SK-N-SH treated with all-trans-retinoic acid at 6 μM for 48 hours (cell line): Measurements from ENCODE around the gene FBXO33.
A peak's percentile ranks its signal among the peaks of the same experiment; 100 is the strongest.

ENCODE experiments used
- ATAC-seq: fragments of 200-7000 bp; cut with Tn5 transposase; 3 replicates; pipeline ENCODE4 v1.9.1; 2020; ENCODE audit warnings: mild to moderate bottlenecking, moderate library complexity
- ARNTL ChIP-seq: fragments of 450-650 bp; formaldehyde crosslinking; IDR thresholded peaks from 2 replicates; pipeline ENCODE4 v1.5.0; 2020; ENCODE audit warnings: low read depth, mild to moderate bottlenecking, moderate library complexity, borderline replicate concordance
- BACH2 ChIP-seq: fragments of 250-450 bp; sonication (Bioruptor Pico); IDR thresholded peaks from 2 replicates; pipeline ENCODE4 v1.9.0; 2021; ENCODE audit warnings: mild to moderate bottlenecking, borderline replicate concordance
- CSDC2 ChIP-seq: fragments of 250-450 bp; sonication (Bioruptor Pico); IDR thresholded peaks from 2 replicates; pipeline ENCODE4 v1.5.0; 2020; ENCODE audit warnings: mild to moderate bottlenecking, moderate library complexity
- ESRRG ChIP-seq: fragments of 250-450 bp; sonication (Bioruptor Pico); IDR thresholded peaks from 2 replicates; pipeline ENCODE4 v1.6.1; 2021; ENCODE audit warnings: mild to moderate bottlenecking
- GLIS3 ChIP-seq: fragments of 250-450 bp; sonication (Bioruptor Pico); IDR thresholded peaks from 2 replicates; pipeline ENCODE4 v1.5.0; 2020; ENCODE audit warnings: mild to moderate bottlenecking, moderate library complexity
- ISL1 ChIP-seq: fragments of 250-450 bp; sonication (Bioruptor Pico); IDR thresholded peaks from 2 replicates; pipeline ENCODE4 v2.1.2; 2022; ENCODE audit warnings: mild to moderate bottlenecking, moderate library complexity
- OSR1 ChIP-seq: fragments of 250-450 bp; sonication (Bioruptor Pico); IDR thresholded peaks from 2 replicates; pipeline ENCODE4 v1.8.0; 2022; ENCODE audit warnings: moderate library complexity, mild to moderate bottlenecking, inconsistent platforms
- PPARA ChIP-seq: fragments of 250-450 bp; sonication (Bioruptor Pico); IDR thresholded peaks from 2 replicates; pipeline ENCODE4 v1.5.0; 2020; ENCODE audit warnings: mild to moderate bottlenecking, borderline replicate concordance
- RARB ChIP-seq: fragments of 250-450 bp; sonication (Bioruptor Pico); IDR thresholded peaks from 2 replicates; pipeline ENCODE4 v1.8.0; 2021; ENCODE audit warnings: mild to moderate bottlenecking, moderate library complexity
- SNAI2 ChIP-seq: fragments of 250-450 bp; sonication (Bioruptor Pico); IDR thresholded peaks from 2 replicates; pipeline ENCODE4 v1.5.0; 2020; ENCODE audit warnings: mild to moderate bottlenecking, moderate library complexity
- TCF4 ChIP-seq: fragments of 250-450 bp; sonication (Bioruptor Pico); IDR thresholded peaks from 2 replicates; pipeline ENCODE4 v1.8.0; 2021; ENCODE audit warnings: mild to moderate bottlenecking, moderate library complexity, borderline replicate concordance
- TOX ChIP-seq: fragments of 250-450 bp; sonication (Bioruptor Pico); IDR thresholded peaks from 2 replicates; pipeline ENCODE4 v1.8.0; 2021; ENCODE audit warnings: mild to moderate bottlenecking, moderate library complexity, borderline replicate concordance
- ZC3H10 ChIP-seq: fragments of 250-450 bp; sonication (Bioruptor Pico); IDR thresholded peaks from 2 replicates; pipeline ENCODE4 v1.5.1; 2021; ENCODE audit warnings: mild to moderate bottlenecking, moderate library complexity
- ZFP3 ChIP-seq: fragments of 250-450 bp; sonication (Bioruptor Pico); IDR thresholded peaks from 2 replicates; pipeline ENCODE4 v1.5.0; 2020; ENCODE audit warnings: mild to moderate bottlenecking, moderate library complexity
- ZFP30 ChIP-seq: fragments of 450-650 bp; formaldehyde crosslinking; IDR thresholded peaks from 2 replicates; pipeline ENCODE4 v1.5.0; 2022; ENCODE audit warnings: mild to moderate bottlenecking, moderate library complexity
- ZNF565 ChIP-seq: fragments of 450-650 bp; formaldehyde crosslinking; conservative IDR thresholded peaks from 2 replicates; pipeline ENCODE4 v1.5.0; 2020; ENCODE audit warnings: low read depth, mild to moderate bottlenecking, moderate library complexity
- ZNF70 ChIP-seq: fragments of 450-650 bp; formaldehyde crosslinking; IDR thresholded peaks from 2 replicates; pipeline ENCODE4 v1.5.0; 2020; ENCODE audit warnings: mild to moderate bottlenecking, moderate library complexity
- ZNF8 ChIP-seq: fragments of 450-650 bp; formaldehyde crosslinking; IDR thresholded peaks from 2 replicates; pipeline ENCODE4 v1.5.0; 2020; ENCODE audit warnings: mild to moderate bottlenecking, moderate library complexity
- TF ChIP-seq, protein P1 (sequence below): fragments of 250-450 bp; sonication (Bioruptor Pico); IDR thresholded peaks from 2 replicates; pipeline ENCODE4 v1.5.0; 2020; ENCODE audit warnings: mild to moderate bottlenecking, moderate library complexity
- TF ChIP-seq, protein P2 (sequence below): fragments of 250-450 bp; sonication (Bioruptor Pico); IDR thresholded peaks from 2 replicates; pipeline ENCODE4 v1.5.1; 2020; ENCODE audit warnings: low read depth, mild to moderate bottlenecking, moderate library complexity
- TF ChIP-seq, protein P3 (sequence below): fragments of 250-450 bp; sonication (Bioruptor Pico); IDR thresholded peaks from 2 replicates; pipeline ENCODE4 v1.5.1; 2021; ENCODE audit warnings: mild to moderate bottlenecking, moderate library complexity
- TF ChIP-seq, protein P4 (sequence below): fragments of 250-450 bp; sonication (Bioruptor Pico); IDR thresholded peaks from 2 replicates; pipeline ENCODE4 v1.8.0; 2021; ENCODE audit warnings: low read depth, mild to moderate bottlenecking, moderate library complexity, borderline replicate concordance
- TF ChIP-seq, protein P5 (sequence below): fragments of 250-450 bp; sonication (Bioruptor Pico); IDR thresholded peaks from 2 replicates; pipeline ENCODE4 v1.8.0; 2020; ENCODE audit warnings: mild to moderate bottlenecking, moderate library complexity, borderline replicate concordance

Gene FBXO33

DNA sequence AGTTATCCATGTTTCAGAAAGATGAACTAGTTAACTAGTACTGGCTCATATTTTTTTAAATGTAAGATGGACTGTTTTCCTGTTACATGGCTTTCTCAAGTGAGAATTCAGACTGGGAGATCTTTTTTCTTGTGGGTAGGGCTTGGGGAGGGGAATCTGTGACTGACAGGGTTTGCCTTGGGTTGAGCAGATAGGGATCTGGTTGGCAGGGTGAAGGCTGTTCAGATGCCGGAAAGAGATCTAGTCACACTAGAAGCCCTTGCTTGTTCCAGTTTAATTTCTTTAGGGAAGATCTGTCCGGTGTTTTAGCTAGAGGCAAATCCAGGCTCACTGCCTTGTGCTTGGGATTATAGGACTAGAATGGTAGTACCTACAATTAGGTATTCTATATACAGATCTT is 63.2 kb downstream of the FBXO33 start:
- ATAC-seq = no peak
- TF ChIP-seq TCF4 = no peak
- TF ChIP-seq SNAI2 (CRISPR knock-in tag) = no peak

DNA sequence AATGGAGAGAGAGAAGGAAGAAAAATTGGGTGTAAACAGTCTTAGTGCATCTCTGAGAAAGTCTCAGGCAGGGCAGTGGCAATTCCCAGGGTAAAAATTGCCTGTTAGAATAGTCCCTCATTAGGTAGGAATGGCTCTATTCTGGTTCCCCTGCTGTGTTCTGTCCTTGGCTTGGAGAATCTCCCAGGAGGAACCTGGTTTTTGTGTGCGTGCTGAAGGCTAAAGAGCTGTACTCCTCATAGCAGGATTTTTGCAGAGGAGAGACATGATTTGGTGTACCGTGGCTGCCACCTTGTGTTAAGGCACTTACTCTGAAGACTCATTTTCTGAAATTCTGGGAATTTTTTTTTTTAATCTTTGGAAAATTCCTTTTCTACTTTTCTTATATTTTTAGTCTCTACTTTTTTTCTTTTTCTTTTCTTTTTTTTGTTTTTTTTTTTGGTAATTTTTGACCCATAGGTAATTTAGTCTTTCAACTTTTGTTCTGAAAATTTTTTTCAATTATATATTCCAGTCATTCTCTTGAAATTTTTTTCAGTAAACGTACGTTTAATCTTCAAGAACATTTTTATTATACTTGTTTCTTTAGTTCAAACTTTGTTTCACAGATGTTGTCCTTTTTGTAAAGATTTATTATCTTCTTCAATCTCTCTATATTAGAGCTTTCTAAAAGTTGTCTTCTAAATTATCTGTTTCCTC is 63.8 kb downstream of the FBXO33 start:
- no peak for TF ChIP-seq PPARA (CRISPR knock-in tag)
- no peak for TF ChIP-seq ZC3H10
- no peak for TF ChIP-seq ZFP3 (CRISPR knock-in tag)
- TF ChIP-seq, protein P1, sequence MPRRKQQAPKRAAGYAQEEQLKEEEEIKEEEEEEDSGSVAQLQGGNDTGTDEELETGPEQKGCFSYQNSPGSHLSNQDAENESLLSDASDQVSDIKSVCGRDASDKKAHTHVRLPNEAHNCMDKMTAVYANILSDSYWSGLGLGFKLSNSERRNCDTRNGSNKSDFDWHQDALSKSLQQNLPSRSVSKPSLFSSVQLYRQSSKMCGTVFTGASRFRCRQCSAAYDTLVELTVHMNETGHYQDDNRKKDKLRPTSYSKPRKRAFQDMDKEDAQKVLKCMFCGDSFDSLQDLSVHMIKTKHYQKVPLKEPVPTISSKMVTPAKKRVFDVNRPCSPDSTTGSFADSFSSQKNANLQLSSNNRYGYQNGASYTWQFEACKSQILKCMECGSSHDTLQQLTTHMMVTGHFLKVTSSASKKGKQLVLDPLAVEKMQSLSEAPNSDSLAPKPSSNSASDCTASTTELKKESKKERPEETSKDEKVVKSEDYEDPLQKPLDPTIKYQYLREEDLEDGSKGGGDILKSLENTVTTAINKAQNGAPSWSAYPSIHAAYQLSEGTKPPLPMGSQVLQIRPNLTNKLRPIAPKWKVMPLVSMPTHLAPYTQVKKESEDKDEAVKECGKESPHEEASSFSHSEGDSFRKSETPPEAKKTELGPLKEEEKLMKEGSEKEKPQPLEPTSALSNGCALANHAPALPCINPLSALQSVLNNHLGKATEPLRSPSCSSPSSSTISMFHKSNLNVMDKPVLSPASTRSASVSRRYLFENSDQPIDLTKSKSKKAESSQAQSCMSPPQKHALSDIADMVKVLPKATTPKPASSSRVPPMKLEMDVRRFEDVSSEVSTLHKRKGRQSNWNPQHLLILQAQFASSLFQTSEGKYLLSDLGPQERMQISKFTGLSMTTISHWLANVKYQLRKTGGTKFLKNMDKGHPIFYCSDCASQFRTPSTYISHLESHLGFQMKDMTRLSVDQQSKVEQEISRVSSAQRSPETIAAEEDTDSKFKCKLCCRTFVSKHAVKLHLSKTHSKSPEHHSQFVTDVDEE = no peak
- no peak for TF ChIP-seq ARNTL (CRISPR knock-in tag)
- TF ChIP-seq, protein P2, sequence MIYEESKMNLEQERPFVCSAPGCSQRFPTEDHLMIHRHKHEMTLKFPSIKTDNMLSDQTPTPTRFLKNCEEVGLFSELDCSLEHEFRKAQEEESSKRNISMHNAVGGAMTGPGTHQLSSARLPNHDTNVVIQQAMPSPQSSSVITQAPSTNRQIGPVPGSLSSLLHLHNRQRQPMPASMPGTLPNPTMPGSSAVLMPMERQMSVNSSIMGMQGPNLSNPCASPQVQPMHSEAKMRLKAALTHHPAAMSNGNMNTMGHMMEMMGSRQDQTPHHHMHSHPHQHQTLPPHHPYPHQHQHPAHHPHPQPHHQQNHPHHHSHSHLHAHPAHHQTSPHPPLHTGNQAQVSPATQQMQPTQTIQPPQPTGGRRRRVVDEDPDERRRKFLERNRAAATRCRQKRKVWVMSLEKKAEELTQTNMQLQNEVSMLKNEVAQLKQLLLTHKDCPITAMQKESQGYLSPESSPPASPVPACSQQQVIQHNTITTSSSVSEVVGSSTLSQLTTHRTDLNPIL (CRISPR knock-in tag) = no peak
- TF ChIP-seq TOX (CRISPR knock-in tag) = no peak
- TF ChIP-seq, protein P3, sequence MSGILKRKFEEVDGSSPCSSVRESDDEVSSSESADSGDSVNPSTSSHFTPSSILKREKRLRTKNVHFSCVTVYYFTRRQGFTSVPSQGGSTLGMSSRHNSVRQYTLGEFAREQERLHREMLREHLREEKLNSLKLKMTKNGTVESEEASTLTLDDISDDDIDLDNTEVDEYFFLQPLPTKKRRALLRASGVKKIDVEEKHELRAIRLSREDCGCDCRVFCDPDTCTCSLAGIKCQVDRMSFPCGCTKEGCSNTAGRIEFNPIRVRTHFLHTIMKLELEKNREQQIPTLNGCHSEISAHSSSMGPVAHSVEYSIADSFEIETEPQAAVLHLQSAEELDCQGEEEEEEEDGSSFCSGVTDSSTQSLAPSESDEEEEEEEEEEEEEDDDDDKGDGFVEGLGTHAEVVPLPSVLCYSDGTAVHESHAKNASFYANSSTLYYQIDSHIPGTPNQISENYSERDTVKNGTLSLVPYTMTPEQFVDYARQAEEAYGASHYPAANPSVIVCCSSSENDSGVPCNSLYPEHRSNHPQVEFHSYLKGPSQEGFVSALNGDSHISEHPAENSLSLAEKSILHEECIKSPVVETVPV (CRISPR knock-in tag) = no peak
- TF ChIP-seq ZFP30 (CRISPR knock-in tag) = no peak
- TF ChIP-seq CSDC2 = no peak
- no peak for TF ChIP-seq ZNF70
- TF ChIP-seq BACH2 (CRISPR knock-in tag) = no peak
- TF ChIP-seq, protein P4, sequence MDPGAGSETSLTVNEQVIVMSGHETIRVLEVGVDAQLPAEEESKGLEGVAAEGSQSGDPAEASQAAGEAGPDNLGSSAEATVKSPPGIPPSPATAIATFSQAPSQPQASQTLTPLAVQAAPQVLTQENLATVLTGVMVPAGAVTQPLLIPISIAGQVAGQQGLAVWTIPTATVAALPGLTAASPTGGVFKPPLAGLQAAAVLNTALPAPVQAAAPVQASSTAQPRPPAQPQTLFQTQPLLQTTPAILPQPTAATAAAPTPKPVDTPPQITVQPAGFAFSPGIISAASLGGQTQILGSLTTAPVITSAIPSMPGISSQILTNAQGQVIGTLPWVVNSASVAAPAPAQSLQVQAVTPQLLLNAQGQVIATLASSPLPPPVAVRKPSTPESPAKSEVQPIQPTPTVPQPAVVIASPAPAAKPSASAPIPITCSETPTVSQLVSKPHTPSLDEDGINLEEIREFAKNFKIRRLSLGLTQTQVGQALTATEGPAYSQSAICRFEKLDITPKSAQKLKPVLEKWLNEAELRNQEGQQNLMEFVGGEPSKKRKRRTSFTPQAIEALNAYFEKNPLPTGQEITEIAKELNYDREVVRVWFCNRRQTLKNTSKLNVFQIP (CRISPR knock-in tag) = no peak
- TF ChIP-seq ZNF8 (CRISPR knock-in tag) = no peak
- TF ChIP-seq ESRRG (CRISPR knock-in tag) = no peak
- peak; percentile 86 for ATAC-seq

DNA sequence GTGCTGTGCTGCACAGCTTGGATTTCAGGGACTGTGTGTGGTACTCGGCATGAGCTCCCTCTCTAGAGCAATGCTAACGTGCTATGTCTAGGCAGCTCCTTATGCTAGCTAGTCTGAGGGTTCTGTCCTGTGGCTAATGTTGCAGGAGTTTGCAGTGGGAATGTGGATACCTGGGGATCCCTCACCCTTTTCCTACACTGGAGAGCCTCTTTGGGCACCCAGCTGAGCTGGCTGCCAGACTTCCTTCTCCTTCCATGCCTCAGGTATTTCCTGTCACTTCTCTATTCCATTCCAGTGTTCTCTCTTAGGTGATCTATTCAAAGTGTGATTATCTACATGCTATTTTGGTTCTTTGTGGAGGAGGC is 64.9 kb downstream of the FBXO33 start:
- TF ChIP-seq OSR1 = no peak
- TF ChIP-seq, protein P5, sequence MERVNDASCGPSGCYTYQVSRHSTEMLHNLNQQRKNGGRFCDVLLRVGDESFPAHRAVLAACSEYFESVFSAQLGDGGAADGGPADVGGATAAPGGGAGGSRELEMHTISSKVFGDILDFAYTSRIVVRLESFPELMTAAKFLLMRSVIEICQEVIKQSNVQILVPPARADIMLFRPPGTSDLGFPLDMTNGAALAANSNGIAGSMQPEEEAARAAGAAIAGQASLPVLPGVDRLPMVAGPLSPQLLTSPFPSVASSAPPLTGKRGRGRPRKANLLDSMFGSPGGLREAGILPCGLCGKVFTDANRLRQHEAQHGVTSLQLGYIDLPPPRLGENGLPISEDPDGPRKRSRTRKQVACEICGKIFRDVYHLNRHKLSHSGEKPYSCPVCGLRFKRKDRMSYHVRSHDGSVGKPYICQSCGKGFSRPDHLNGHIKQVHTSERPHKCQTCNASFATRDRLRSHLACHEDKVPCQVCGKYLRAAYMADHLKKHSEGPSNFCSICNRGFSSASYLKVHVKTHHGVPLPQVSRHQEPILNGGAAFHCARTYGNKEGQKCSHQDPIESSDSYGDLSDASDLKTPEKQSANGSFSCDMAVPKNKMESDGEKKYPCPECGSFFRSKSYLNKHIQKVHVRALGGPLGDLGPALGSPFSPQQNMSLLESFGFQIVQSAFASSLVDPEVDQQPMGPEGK (CRISPR knock-in tag) = no peak
- TF ChIP-seq RARB = no peak
- TF ChIP-seq ZC3H10 = no peak
- no peak for TF ChIP-seq CSDC2
- no peak for TF ChIP-seq TOX (CRISPR knock-in tag)
- TF ChIP-seq GLIS3 (CRISPR knock-in tag) = no peak
- no peak for TF ChIP-seq ZFP3 (CRISPR knock-in tag)
- TF ChIP-seq ISL1 = no peak
- no peak for TF ChIP-seq ZNF70
- no peak for TF ChIP-seq PPARA (CRISPR knock-in tag)
- no peak for TF ChIP-seq ZNF565 (CRISPR knock-in tag)
- no peak for TF ChIP-seq SNAI2 (CRISPR knock-in tag)
- TF ChIP-seq ZNF8 (CRISPR knock-in tag) = no peak
- TF ChIP-seq BACH2 (CRISPR knock-in tag) = no peak
- TF ChIP-seq, protein P2 (CRISPR knock-in tag) = no peak
- no peak for TF ChIP-seq ZFP30 (CRISPR knock-in tag)
- TF ChIP-seq ESRRG (CRISPR knock-in tag) = no peak
- TF ChIP-seq, protein P4 (CRISPR knock-in tag) = no peak
- ATAC-seq = no peak
